Activated naive CD4-positive, alpha-beta T cell treated with anti-CD3 and anti-CD28 coated beads, Interleukin-2, amount 50 U/mL, for 72 hours (primary cell): ENCODE data around the gene NDC80. TPM values are rescaled to one million over a fixed set of nuclear protein-coding genes. Genes with fewer than 3 reads are reported as not detected.

Experiments
- ATAC-seq, 2 donors: fragments of 150-1000 bp; cut with Tn5 transposase; 2 replicates each; pipeline ENCODE4 v1.10.0; 2021; ENCODE audit warnings: mild to moderate bottlenecking in 2 of 2, moderate library complexity in 2 of 2
- DNase-seq, 2 donors: peaks; one replicate each; pipeline ENCODE4 v3.0.0; 2021 to 2022; ENCODE audit warnings: low spot score in 2 of 2
- H3K27ac Mint-ChIP-seq, 2 donors: one replicate each; pipeline ENCODE4 v1.8.0; 2022; ENCODE audit warnings: mild to moderate bottlenecking in 2 of 2, mixed read lengths in 2 of 2
- H3K36me3 Mint-ChIP-seq, 2 donors: one replicate each; pipeline ENCODE4 v1.8.0; 2022; ENCODE audit warnings: mixed read lengths in 2 of 2
- H3K9me3 Mint-ChIP-seq, 2 donors: one replicate each; pipeline ENCODE4 v1.8.0; 2022; ENCODE audit warnings: mixed read lengths in 2 of 2
- total RNA-seq, 2 donors: library from RNA; stranded (reverse); gene quantifications; one replicate each; pipeline ENCODE4 v1.2.3, GENCODE V29; 2022

The NDC80 gene
- total RNA-seq, 2 donors from 2014 or later: 66.8 to 117 TPM

GRCh38 chr18:2589345-2590068, 18.1 kb downstream of the NDC80 start:
- peaks cover 24 to 83% of the 10 kb centered on the region in 2 donors for H3K36me3 Mint-ChIP-seq
- H3K9me3 Mint-ChIP-seq: no peaks in the 10 kb centered on the region
- DNase-seq (no peak), ATAC-seq (peak; percentile 69 to 76)
- peak overlapping the region in 1 of 2 donors; percentile 72 for H3K27ac Mint-ChIP-seq

- ATAC-seq (no peak), DNase-seq (no peak)
- Mint-ChIP-seq H3K36me3 (peaks cover 29 to 84% of the 10 kb centered on the region in 2 donors), H3K9me3 (no peaks in the 10 kb centered on the region), H3K27ac (peak overlapping the region; percentile 52 to 66)
These were observed 18.9 kb downstream of the NDC80 start for GRCh38 chr18:2590303-2590702.

- H3K27ac Mint-ChIP-seq: no peak overlapping the region
- peaks cover 3 to 5% of the 10 kb centered on the region in 2 donors for H3K9me3 Mint-ChIP-seq
- DNase-seq (no peak), ATAC-seq (no peak)
- peaks cover 31 to 72% of the 10 kb centered on the region in 2 donors for H3K36me3 Mint-ChIP-seq
These were observed 26.3 kb downstream of the NDC80 start for GRCh38 chr18:2597639-2598038.

DNA sequence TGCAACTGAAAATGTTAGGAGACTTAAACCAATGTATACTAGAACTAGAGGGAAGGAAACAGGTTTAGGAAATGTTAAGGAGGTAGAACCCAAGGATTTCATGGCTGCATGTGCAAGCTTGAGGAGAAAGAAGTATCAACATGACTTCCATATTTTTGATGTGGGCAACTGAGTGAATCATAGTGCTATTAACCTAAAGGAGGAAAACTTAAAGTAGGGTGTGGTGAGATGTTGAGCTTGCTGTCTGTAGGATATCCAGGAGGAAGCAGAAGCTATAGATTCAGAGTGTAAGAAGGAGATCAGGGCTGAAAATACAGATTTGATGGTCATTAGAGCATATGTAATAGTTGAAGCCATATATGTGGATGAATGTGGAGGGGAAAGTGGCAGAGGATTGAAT, 31.5 kb downstream of the NDC80 start:
- Mint-ChIP-seq H3K9me3 (no peaks in the 10 kb centered on the region), H3K27ac (no peak overlapping the region), H3K36me3 (peaks cover 14 to 58% of the 10 kb centered on the region in 2 donors)
- DNase-seq: no peak
- peak; percentile 46 to 64 for ATAC-seq

GRCh38 chr18:2606335-2606734, 35.0 kb downstream of the NDC80 start:
- Mint-ChIP-seq H3K9me3 (no peaks in the 10 kb centered on the region), H3K27ac (no peak overlapping the region), H3K36me3 (peaks cover 8 to 65% of the 10 kb centered on the region in 2 donors)
- DNase-seq (no peak), ATAC-seq (peak in 1 of 2 donors; percentile 16)

DNA sequence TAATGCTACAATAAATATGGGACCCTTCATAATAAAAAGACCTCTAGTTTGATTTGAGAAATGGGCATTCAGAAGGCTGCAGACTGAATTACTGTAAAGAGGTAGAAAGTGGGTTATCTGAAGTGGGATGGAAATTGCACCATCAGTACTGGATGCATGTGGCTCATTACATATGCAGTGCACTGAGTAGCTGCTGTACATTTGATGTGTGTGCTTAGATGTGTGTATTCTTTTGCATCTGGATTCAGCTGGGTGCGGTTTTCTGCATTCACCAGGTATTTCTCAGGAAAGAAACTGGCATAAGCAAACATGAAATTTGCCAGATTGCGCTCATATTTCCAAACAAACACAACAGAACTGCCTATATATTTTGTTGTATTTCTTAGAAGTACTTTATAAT, 38.2 kb downstream of the NDC80 start:
- Mint-ChIP-seq H3K27ac (no peak overlapping the region), H3K36me3 (peaks cover 2 to 72% of the 10 kb centered on the region in 2 donors), H3K9me3 (no peaks in the 10 kb centered on the region)
- ATAC-seq (no peak), DNase-seq (no peak)

DNA sequence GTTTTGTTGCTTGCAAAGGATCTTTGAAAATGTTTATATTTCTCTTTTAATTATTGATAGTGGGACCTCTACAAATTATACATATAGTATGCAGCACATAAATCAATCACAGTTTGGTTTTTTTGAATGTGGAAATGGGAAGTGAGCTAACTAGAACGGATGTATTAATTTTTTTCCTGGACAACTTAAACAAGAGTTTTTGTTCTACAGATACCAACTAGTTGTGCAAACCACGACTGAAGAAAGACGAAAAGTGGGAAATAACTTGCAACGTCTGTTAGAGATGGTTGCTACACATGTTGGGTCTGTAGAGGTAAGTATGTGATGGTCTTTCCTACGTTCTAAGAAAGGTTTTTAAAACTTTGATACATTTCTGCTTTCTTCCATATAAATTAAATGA, 39.2 kb downstream of the NDC80 start:
- ATAC-seq (no peak), DNase-seq (no peak)
- Mint-ChIP-seq H3K27ac (no peak overlapping the region), H3K36me3 (peaks cover 11 to 74% of the 10 kb centered on the region in 2 donors), H3K9me3 (no peaks in the 10 kb centered on the region)

GRCh38 chr18:2612996-2613395, 41.6 kb downstream of the NDC80 start:
- Mint-ChIP-seq H3K27ac (no peak overlapping the region), H3K36me3 (peaks cover 11 to 77% of the 10 kb centered on the region in 2 donors)
- no peak for ATAC-seq

GRCh38 chr18:2617401-2617998, 46.1 kb downstream of the NDC80 start:
- Mint-ChIP-seq H3K9me3 (no peaks in the 10 kb centered on the region), H3K27ac (no peak overlapping the region), H3K36me3 (peaks cover 11 to 38% of the 10 kb centered on the region in 2 donors)
- DNase-seq (no peak), ATAC-seq (no peak)

More at GRCh38 chr18:2612996-2613395, 41.6 kb downstream of the NDC80 start:
- DNase-seq: no peak
- H3K9me3 Mint-ChIP-seq: no peaks in the 10 kb centered on the region

GRCh38 chr18:2618009-2618408, 46.7 kb downstream of the NDC80 start:
- ATAC-seq: no peak
- DNase-seq: no peak
- Mint-ChIP-seq H3K9me3 (no peaks in the 10 kb centered on the region), H3K27ac (no peak overlapping the region), H3K36me3 (peaks cover 11 to 33% of the 10 kb centered on the region in 2 donors)

DNA sequence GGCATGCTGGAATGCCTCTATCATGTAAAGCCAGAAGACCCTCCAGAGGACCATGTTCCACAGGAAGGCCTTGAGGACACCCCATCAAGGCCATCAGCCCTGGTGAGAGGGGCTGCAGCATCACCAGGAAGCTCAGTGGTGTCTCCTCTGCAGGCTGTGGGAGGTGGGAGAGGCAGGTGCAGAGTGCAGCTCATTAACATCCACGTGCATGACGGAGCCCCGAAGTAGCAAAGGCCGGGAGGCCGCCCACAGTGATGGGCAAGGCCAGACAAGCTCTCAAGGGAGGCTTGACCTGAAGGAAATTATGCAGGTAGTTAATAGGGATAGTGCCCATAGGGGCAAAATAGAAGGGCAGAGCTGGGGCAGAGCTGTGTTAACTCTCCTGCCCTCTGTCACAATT, 53.9 kb downstream of the NDC80 start:
- no peaks in the 10 kb centered on the region for H3K36me3 Mint-ChIP-seq
- ATAC-seq (no peak), DNase-seq (no peak)
- peaks cover 0 to 7% of the 10 kb centered on the region in 2 donors for H3K9me3 Mint-ChIP-seq
- H3K27ac Mint-ChIP-seq: peak overlapping the region in 1 of 2 donors; percentile 70

- peak; percentile 98 to 99 for ATAC-seq
- peak in 1 of 2 donors; percentile 22 for DNase-seq
- H3K9me3 Mint-ChIP-seq: peaks cover 0 to 17% of the 10 kb centered on the region in 2 donors
- peaks cover 5 to 20% of the 10 kb centered on the region in 2 donors for H3K36me3 Mint-ChIP-seq
- H3K27ac Mint-ChIP-seq: peak overlapping the region in 1 of 2 donors; percentile 66
These were observed 56.5 kb downstream of the NDC80 start for GRCh38 chr18:2627821-2628276.

DNA sequence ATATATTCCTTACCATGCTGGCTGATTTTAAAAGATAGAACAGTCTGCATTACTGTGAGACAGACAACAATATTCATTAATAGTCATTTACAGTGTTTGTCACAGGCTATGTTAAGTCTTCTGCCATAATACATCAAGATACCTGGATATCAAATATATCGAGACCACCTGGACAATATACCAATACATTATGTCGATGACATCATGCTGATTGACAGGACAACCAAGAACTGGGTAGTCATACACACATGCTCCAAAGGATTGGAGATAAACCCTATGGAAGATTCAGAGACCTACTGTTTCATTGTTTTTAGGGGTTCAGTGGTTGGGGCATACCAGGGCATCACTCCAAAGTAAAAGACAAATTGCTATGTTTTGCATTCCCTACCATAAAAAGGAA, 57.6 kb downstream of the NDC80 start:
- DNase-seq (no peak), ATAC-seq (no peak)
- peaks cover 11 to 32% of the 10 kb centered on the region in 2 donors for H3K36me3 Mint-ChIP-seq
- H3K9me3 Mint-ChIP-seq: peaks cover 0 to 25% of the 10 kb centered on the region in 2 donors
- H3K27ac Mint-ChIP-seq: no peak overlapping the region

DNA sequence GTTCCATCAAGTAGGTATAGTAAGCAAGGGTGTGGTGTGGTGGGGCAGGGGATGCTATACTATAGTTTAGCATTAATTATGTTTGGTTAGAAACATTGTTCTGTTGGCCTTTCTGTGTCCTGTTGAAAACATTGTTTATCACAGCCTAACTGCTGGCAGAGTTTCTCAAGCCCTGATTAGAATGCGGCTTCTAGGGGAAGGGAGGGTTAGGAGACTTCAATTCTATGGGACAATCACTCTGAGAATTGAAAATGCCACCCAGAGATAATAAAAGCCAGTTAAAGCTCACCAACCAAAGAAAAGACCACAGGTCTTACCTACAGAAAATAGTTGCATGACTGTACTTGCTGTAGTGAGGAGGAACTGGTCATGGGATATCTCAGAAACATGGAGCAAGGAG, 64.2 kb downstream of the NDC80 start:
- Mint-ChIP-seq H3K9me3 (peaks cover 8 to 36% of the 10 kb centered on the region in 2 donors), H3K36me3 (peaks cover 23 to 67% of the 10 kb centered on the region in 2 donors), H3K27ac (no peak overlapping the region)
- ATAC-seq (peak in 1 of 2 donors; percentile 27), DNase-seq (no peak)

- Mint-ChIP-seq H3K9me3 (peaks cover 8 to 33% of the 10 kb centered on the region in 2 donors), H3K36me3 (peaks cover 23 to 64% of the 10 kb centered on the region in 2 donors), H3K27ac (peak overlapping the region; percentile 86 to 91)
- DNase-seq (no peak), ATAC-seq (peak; percentile 5 to 16)
These were observed 64.8 kb downstream of the NDC80 start for GRCh38 chr18:2636126-2636631.

GRCh38 chr18:2641638-2642037, 70.3 kb downstream of the NDC80 start:
- peaks cover 0 to 20% of the 10 kb centered on the region in 2 donors for H3K36me3 Mint-ChIP-seq
- DNase-seq (no peak), ATAC-seq (peak; percentile 55 to 79)
- peaks cover 0 to 5% of the 10 kb centered on the region in 2 donors for H3K9me3 Mint-ChIP-seq
- peak overlapping the region in 1 of 2 donors; percentile 96 for H3K27ac Mint-ChIP-seq

DNA sequence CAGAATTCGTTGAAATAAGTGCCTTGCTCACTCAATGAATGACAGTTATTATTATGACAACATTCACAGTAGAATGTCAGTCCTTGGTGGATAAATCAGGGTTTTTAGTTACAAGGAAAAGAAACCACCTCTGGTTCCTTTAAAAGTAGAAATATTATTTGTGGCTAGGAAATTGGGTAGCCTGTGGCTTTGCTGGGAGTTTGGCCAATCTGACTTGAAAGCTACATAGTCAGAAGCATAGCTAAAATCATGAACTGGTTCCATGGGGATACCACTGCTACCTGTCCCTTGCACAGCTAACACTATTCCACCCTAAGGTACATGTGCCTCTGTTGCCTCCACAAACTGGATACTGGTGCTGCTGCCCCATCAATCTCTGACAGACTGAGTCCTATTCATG, 71.4 kb downstream of the NDC80 start:
- Mint-ChIP-seq H3K27ac (no peak overlapping the region), H3K9me3 (peaks cover 0 to 5% of the 10 kb centered on the region in 2 donors), H3K36me3 (peaks cover 0 to 12% of the 10 kb centered on the region in 2 donors)
- DNase-seq (no peak), ATAC-seq (no peak)
